Measurements from ENCODE around the gene CNNM2. TPM values are rescaled to one million over a fixed set of nuclear protein-coding genes. Genes with fewer than 3 reads are reported as not detected.

Gene CNNM2
- total and polyA plus RNA-seq, 2 experiments from 2014 or later: 3.3 to 18.0 TPM

DNA sequence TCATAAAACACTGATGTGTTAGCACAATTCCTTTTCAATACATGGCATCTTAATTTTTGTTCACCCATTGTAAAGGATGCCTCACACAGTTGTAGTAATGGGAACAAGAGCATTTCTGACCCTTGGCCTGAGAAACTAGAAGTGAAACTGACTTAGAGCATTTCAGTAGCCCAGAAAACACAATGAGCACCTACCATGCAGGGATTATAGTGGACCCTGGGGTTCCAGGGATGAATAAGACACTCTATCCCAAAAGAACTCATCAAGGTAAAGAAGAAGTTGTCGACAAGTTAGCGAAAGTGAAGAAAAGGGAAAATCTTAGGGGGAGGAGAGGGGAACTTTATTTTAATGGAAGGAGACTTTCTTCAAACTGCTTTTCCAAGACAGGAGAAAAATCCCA, 149.4 kb downstream of the CNNM2 start:
- peaks cover 7% of the 10 kb centered on the region for H3K4me1 ChIP-seq (ENCODE audit: low read depth)
- H3K4me3 ChIP-seq: no peak overlapping the region
- DNase-seq (ENCODE audit: low read depth in 1 of 2, low spot score in 1 of 2): no peak
- H3K27me3 ChIP-seq: no peaks in the 10 kb centered on the region
- H3K27ac ChIP-seq: no peak overlapping the region
- no peaks in the 10 kb centered on the region for H3K36me3 ChIP-seq
- TF ChIP-seq, protein P1, sequence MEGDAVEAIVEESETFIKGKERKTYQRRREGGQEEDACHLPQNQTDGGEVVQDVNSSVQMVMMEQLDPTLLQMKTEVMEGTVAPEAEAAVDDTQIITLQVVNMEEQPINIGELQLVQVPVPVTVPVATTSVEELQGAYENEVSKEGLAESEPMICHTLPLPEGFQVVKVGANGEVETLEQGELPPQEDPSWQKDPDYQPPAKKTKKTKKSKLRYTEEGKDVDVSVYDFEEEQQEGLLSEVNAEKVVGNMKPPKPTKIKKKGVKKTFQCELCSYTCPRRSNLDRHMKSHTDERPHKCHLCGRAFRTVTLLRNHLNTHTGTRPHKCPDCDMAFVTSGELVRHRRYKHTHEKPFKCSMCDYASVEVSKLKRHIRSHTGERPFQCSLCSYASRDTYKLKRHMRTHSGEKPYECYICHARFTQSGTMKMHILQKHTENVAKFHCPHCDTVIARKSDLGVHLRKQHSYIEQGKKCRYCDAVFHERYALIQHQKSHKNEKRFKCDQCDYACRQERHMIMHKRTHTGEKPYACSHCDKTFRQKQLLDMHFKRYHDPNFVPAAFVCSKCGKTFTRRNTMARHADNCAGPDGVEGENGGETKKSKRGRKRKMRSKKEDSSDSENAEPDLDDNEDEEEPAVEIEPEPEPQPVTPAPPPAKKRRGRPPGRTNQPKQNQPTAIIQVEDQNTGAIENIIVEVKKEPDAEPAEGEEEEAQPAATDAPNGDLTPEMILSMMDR (IDR thresholded peaks at IDR 0.05; ENCODE audit: low read depth, low read length): no peak
- no peaks in the 10 kb centered on the region for H3K9me3 ChIP-seq (ENCODE audit: low read depth)

DNA sequence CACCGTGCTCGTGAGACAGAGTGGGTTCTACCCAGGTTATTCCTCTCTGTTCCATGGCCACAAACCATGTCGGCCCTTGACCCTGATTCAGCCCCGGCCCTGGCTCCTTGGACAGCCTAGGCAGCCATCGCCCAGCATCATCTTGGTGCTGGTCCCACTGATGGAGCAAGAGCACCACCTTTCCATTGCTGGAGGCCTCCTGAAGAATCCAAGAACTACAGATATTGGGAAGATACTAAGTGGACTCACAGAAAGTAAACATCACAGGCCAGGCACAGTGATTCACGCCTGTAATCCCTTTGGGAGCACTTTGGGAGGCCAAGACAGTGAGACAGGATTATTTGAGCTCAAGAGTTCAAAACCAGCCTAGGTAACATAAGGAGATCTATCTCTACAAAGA, 149.9 kb downstream of the CNNM2 start:
- H3K27me3 ChIP-seq: no peaks in the 10 kb centered on the region
- H3K36me3 ChIP-seq: no peaks in the 10 kb centered on the region
- H3K9me3 ChIP-seq (ENCODE audit: low read depth): no peaks in the 10 kb centered on the region
- no peak overlapping the region for H3K27ac ChIP-seq
- H3K4me3 ChIP-seq: no peak overlapping the region
- TF ChIP-seq, protein P1 (IDR thresholded peaks at IDR 0.05; ENCODE audit: low read depth, low read length): no peak
- no peak for DNase-seq (ENCODE audit: low read depth in 1 of 2, low spot score in 1 of 2)
- H3K4me1 ChIP-seq (ENCODE audit: low read depth): peaks cover 7% of the 10 kb centered on the region

DNA sequence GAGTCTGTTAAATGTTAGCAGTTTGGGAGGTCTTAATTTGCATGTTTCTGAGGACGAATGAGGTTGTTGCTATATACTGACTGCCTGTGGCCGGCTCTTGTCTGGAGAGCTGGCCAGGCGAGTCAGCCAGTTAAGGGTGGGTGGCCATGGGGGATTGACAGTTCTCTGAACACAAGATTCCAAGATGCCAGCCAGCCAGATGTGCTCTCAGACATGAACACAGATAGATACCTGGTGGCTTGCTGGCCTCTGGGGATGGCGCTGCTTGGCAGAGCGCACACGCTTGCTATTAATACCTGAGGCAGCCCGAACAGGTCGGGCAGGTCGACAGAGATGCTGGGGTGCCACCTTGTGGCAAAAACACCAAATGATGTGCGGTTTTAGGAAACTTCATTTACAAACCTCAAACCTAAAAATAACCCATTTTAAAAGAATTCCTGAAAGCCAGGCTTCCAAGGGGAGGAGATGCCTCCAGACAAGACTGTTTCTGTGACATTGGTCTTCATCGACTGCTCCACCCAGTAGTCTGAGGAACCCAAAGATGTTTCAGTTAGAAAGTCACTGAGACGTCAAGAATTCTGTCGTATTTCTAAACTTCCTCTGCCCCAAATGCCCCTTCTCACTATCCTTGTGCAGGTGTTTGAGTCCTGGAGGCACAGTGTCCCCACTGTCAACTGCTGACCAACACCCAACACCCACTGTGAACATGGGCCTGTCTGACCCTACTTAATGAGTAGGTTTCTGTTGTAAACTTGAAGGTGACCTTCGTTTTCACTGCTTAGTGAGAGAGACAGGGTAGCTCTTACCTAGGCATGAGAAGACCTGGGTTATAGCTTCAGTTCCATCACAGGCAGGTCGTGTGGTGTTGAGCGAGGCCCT, 151.6 kb downstream of the CNNM2 start:
- no peaks in the 10 kb centered on the region for H3K9me3 ChIP-seq (ENCODE audit: low read depth)
- DNase-seq (ENCODE audit: low read depth in 1 of 2, low spot score in 1 of 2): peak; percentile 64 to 78
- no peak overlapping the region for H3K4me3 ChIP-seq
- H3K4me1 ChIP-seq (ENCODE audit: low read depth): peaks cover 7% of the 10 kb centered on the region
- no peaks in the 10 kb centered on the region for H3K36me3 ChIP-seq
- no peak overlapping the region for H3K27ac ChIP-seq
- TF ChIP-seq, protein P1 (IDR thresholded peaks at IDR 0.05; ENCODE audit: low read depth, low read length): peak; percentile 67
- H3K27me3 ChIP-seq: no peaks in the 10 kb centered on the region

DNA sequence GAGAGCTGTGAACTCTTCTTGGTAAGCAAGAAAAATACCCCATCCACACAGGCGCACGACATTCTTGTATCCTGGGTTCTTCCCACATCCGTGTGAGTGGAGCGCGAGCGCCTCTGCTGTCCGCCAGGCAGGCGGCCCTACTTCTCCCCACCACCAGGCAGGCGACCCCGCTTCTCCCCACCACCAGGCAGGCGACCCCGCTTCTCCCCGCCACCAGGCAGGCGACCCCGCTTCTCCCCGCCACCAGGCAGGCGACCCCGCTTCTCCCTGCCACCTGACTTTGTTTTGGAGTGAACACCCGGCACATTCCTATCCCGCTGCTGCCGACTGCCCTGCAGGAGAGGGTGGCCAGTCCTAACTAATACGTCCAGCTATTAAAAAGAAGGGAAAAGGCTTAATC, 154.2 kb downstream of the CNNM2 start:
- Histone ChIP-seq H3K27ac (no peak overlapping the region), H3K9me3 (ENCODE audit: low read depth) (no peaks in the 10 kb centered on the region), H3K4me3 (no peak overlapping the region), H3K36me3 (peaks cover 3% of the 10 kb centered on the region), H3K27me3 (no peaks in the 10 kb centered on the region), H3K4me1 (ENCODE audit: low read depth) (peaks cover 7% of the 10 kb centered on the region)
- TF ChIP-seq, protein P1 (IDR thresholded peaks at IDR 0.05; ENCODE audit: low read depth, low read length): no peak
- no peak for DNase-seq (ENCODE audit: low read depth in 1 of 2, low spot score in 1 of 2)

DNA sequence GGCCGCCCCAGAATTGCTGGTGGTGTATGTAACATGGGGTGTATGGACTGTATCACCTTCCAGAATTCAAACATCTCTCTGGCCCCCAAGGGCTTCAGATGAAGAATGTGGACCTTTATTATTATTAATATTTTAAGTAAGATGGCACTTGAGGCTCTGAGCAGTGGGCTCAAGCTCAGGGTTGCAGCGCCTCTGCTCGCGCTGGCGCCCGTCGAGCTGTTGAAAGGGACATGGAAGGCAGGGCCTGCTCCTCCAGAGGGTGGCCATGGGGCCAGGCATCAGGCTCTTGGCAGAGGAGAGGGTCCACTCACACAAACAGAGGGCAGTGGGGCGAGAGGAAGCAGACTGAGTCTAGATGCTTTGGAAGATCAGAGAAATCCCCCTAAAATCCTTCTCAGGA, 154.8 kb downstream of the CNNM2 start:
- Histone ChIP-seq H3K4me1 (ENCODE audit: low read depth) (peaks cover 7% of the 10 kb centered on the region), H3K36me3 (peaks cover 3% of the 10 kb centered on the region), H3K9me3 (ENCODE audit: low read depth) (no peaks in the 10 kb centered on the region), H3K27ac (no peak overlapping the region), H3K27me3 (no peaks in the 10 kb centered on the region), H3K4me3 (no peak overlapping the region)
- no peak for DNase-seq (ENCODE audit: low read depth in 1 of 2, low spot score in 1 of 2)
- TF ChIP-seq, protein P1 (IDR thresholded peaks at IDR 0.05; ENCODE audit: low read depth, low read length): no peak

Data from cardiac muscle cell (in vitro differentiated cells and primary cell).